HG02870 (cell line): Measurements from ENCODE around the gene ADARB1.

ENCODE experiments used
- ATAC-seq: cut with Tn5 transposase; IDR thresholded peaks from one replicate; pipeline ENCODE4 v1.9.1; 2021; ENCODE audit warnings: mild to moderate bottlenecking, moderate library complexity; ENCODE audit not compliant: unreplicated experiment

ADARB1 gene

GRCh38 chr21:45162809-45163208, 88.4 kb downstream of the ADARB1 start:
- ATAC-seq = no peak

- ATAC-seq = no peak
These were observed 89.2 kb downstream of the ADARB1 start for GRCh38 chr21:45163413-45164123.

- no peak for ATAC-seq
These were observed 89.7 kb downstream of the ADARB1 start for GRCh38 chr21:45164124-45164511.

- ATAC-seq = no peak
These were observed 90.5 kb downstream of the ADARB1 start for GRCh38 chr21:45164838-45165237.

- ATAC-seq = no peak
These were observed 92.6 kb downstream of the ADARB1 start for GRCh38 chr21:45166931-45167330.

- no peak for ATAC-seq
These were observed 93.4 kb downstream of the ADARB1 start for GRCh38 chr21:45167796-45168222.

- ATAC-seq = no peak
These were observed 94.1 kb downstream of the ADARB1 start for GRCh38 chr21:45168522-45168921.

GRCh38 chr21:45169001-45169400, 94.6 kb downstream of the ADARB1 start:
- no peak for ATAC-seq

- no peak for ATAC-seq
These were observed 95.3 kb downstream of the ADARB1 start for GRCh38 chr21:45169682-45170081.

- ATAC-seq = no peak
These were observed 96.6 kb downstream of the ADARB1 start for GRCh38 chr21:45170987-45171386.

GRCh38 chr21:45172420-45172819, 98.0 kb downstream of the ADARB1 start:
- no peak for ATAC-seq

- ATAC-seq = no peak
These were observed 101.1 kb downstream of the ADARB1 start for GRCh38 chr21:45175326-45176095.

- no peak for ATAC-seq
These were observed 101.8 kb downstream of the ADARB1 start for GRCh38 chr21:45176141-45176540.

- ATAC-seq = no peak
These were observed 102.7 kb downstream of the ADARB1 start for GRCh38 chr21:45177039-45177438.

- no peak for ATAC-seq
These were observed 103.8 kb downstream of the ADARB1 start for GRCh38 chr21:45178070-45178608.

- no peak for ATAC-seq
These were observed 104.6 kb downstream of the ADARB1 start for GRCh38 chr21:45178971-45179370.

- ATAC-seq = no peak
These were observed 105.3 kb downstream of the ADARB1 start for GRCh38 chr21:45179568-45180245.

- ATAC-seq = no peak
These were observed 105.8 kb downstream of the ADARB1 start for GRCh38 chr21:45180246-45180599.

- ATAC-seq = no peak
These were observed 108.6 kb downstream of the ADARB1 start for GRCh38 chr21:45182958-45183357.

GRCh38 chr21:45183852-45184251, 109.5 kb downstream of the ADARB1 start:
- no peak for ATAC-seq

- no peak for ATAC-seq
These were observed 110.5 kb downstream of the ADARB1 start for GRCh38 chr21:45184869-45185268.

GRCh38 chr21:45186709-45187108, 112.3 kb downstream of the ADARB1 start:
- ATAC-seq = no peak
